HEK293 (cell line): ENCODE data around the gene SLC17A9.

Experiments
- CTCF ChIA-PET: fragments of 350-600 bp; formaldehyde crosslinking; extraction: SDS; loops from one replicate; lab custom pipeline; 2021; ENCODE audit warnings: antibody characterized with exemption; lab: Yijun Ruan, JAX
- POLR2A ChIA-PET: fragments of 300-600 bp; formaldehyde crosslinking; extraction: SDS; loops from one replicate; lab custom pipeline; 2020; ENCODE audit warnings: antibody characterized with exemption, inconsistent platforms; lab: Yijun Ruan, JAX
- H3K27ac ChIP-seq: fragments of 200-500 bp; sonication (Bioruptor generic); 2 replicates; pipeline ENCODE4 v1.5.1; 2014; ENCODE audit warnings: low read depth, low read length, control low read depth, inconsistent platforms; ENCODE audit errors: extremely low read depth
- H3K36me3 ChIP-seq, 2 experiments: fragments of 200-500 bp in 1 of 2; sonication (Bioruptor generic) in 1 of 2; 1 replicate in 1 of 2; 2 replicates in 1 of 2; pipeline ENCODE4 v1.5.1; 2014 to 2017; ENCODE audit warnings: inconsistent platforms in 2 of 2, low read length in 2 of 2; ENCODE audit not compliant: control insufficient read depth in 2 of 2, insufficient read depth in 1 of 2
- H3K4me1 ChIP-seq: fragments of 200-500 bp; sonication (Bioruptor generic); 2 replicates; pipeline ENCODE4 v1.5.1; 2014; ENCODE audit warnings: mild to moderate bottlenecking, low read length, inconsistent platforms; ENCODE audit not compliant: control insufficient read depth, insufficient read depth
- H3K4me3 ChIP-seq: 2 replicates; pipeline ENCODE4 v1.5.1; 2011; ENCODE audit warnings: low read depth, mild to moderate bottlenecking, control low read depth, low read length, moderate library complexity
- H3K9me3 ChIP-seq: fragments of 200-500 bp; sonication (Bioruptor generic); 2 replicates; pipeline ENCODE4 v1.5.1; 2014; ENCODE audit warnings: low read depth, low read length, inconsistent platforms; ENCODE audit not compliant: control insufficient read depth, insufficient read depth
- GLI4 ChIP-seq: fragments of 450-650 bp; formaldehyde crosslinking; IDR thresholded peaks from 2 replicates; pipeline ENCODE4 v1.5.1; 2016; ENCODE audit warnings: missing biosample characterization, missing genetic modification characterization
- REST ChIP-seq: fragments of 450-650 bp; formaldehyde crosslinking; IDR thresholded peaks from 2 replicates; pipeline ENCODE4 v1.5.1; 2016; ENCODE audit warnings: missing biosample characterization, missing genetic modification characterization
- YY1 ChIP-seq: fragments of 450-650 bp; formaldehyde crosslinking; IDR thresholded peaks from 2 replicates; pipeline ENCODE4 v1.5.1; 2018; ENCODE audit warnings: missing biosample characterization, missing genetic modification characterization
- ZBTB17 ChIP-seq: fragments of 450-650 bp; formaldehyde crosslinking; IDR thresholded peaks from 2 replicates; pipeline ENCODE4 v1.5.1; 2016; ENCODE audit warnings: missing biosample characterization, missing genetic modification characterization
- ZBTB8A ChIP-seq: fragments of 450-650 bp; formaldehyde crosslinking; IDR thresholded peaks from 2 replicates; pipeline ENCODE4 v1.5.1; 2016; ENCODE audit warnings: missing biosample characterization, missing genetic modification characterization
- ZFP3 ChIP-seq: fragments of 450-650 bp; formaldehyde crosslinking; IDR thresholded peaks from 2 replicates; pipeline ENCODE4 v1.5.1; 2016; ENCODE audit warnings: low read depth, missing biosample characterization, missing genetic modification characterization
- ZNF132 ChIP-seq: fragments of 450-650 bp; formaldehyde crosslinking; IDR thresholded peaks from 2 replicates; pipeline ENCODE4 v1.5.1; 2017; ENCODE audit warnings: missing biosample characterization, missing genetic modification characterization, borderline replicate concordance
- ZNF23 ChIP-seq: fragments of 450-650 bp; formaldehyde crosslinking; IDR thresholded peaks from 2 replicates; pipeline ENCODE4 v1.5.1; 2016; ENCODE audit warnings: missing biosample characterization, missing genetic modification characterization, borderline replicate concordance
- ZNF341 ChIP-seq: fragments of 450-650 bp; formaldehyde crosslinking; IDR thresholded peaks from 2 replicates; pipeline ENCODE4; 2016; ENCODE audit warnings: low read depth, missing biosample characterization, missing genetic modification characterization
- ZNF366 ChIP-seq: fragments of 450-650 bp; formaldehyde crosslinking; conservative IDR thresholded peaks from 2 replicates; pipeline ENCODE4 v1.5.1; 2016; ENCODE audit warnings: missing biosample characterization, missing genetic modification characterization
- ZNF433 ChIP-seq: fragments of 450-650 bp; formaldehyde crosslinking; IDR thresholded peaks from 2 replicates; pipeline ENCODE4 v1.5.1; 2016; ENCODE audit warnings: missing biosample characterization, missing genetic modification characterization, low read depth
- ZNF600 ChIP-seq: fragments of 450-650 bp; formaldehyde crosslinking; IDR thresholded peaks from 2 replicates; pipeline ENCODE4 v1.5.1; 2016; ENCODE audit warnings: missing biosample characterization, missing genetic modification characterization
- ZNF658 ChIP-seq: fragments of 450-650 bp; formaldehyde crosslinking; IDR thresholded peaks from 2 replicates; pipeline ENCODE4; 2016; ENCODE audit warnings: missing biosample characterization, missing genetic modification characterization
- ZNF664 ChIP-seq: fragments of 450-650 bp; formaldehyde crosslinking; IDR thresholded peaks from 2 replicates; pipeline ENCODE4 v1.5.1; 2016; ENCODE audit warnings: missing biosample characterization, missing genetic modification characterization
- ZNF747 ChIP-seq: fragments of 450-650 bp; formaldehyde crosslinking; IDR thresholded peaks from 2 replicates; pipeline ENCODE4 v1.5.1; 2016; ENCODE audit warnings: missing biosample characterization, missing genetic modification characterization
- TF ChIP-seq, protein P1 (sequence below): IDR thresholded peaks from 2 replicates; pipeline ENCODE4 v1.6.1; 2011; ENCODE audit warnings: mild to moderate bottlenecking, low read depth, low read length, borderline replicate concordance

The SLC17A9 gene

GRCh38 chr20:62927128-62927705 lies 25.3 kb upstream of the SLC17A9 start (continued):
- TF ChIP-seq REST (tag by site-specific recombination) (no peak), ZNF341 (tag by site-specific recombination) (no peak)

GRCh38 chr20:62928246-62928939 lies 24.1 kb upstream of the SLC17A9 start:
- ChIA-PET POLR2A (no interaction called here), CTCF (interaction anchor here (1.4 to 3.1 kb wide), 3 partner anchors 9 to 29 kb away, joined by 3 to 13 read pairs (median 12); partner anchors contain the start of gene GID8)
- Histone ChIP-seq H3K36me3 (peaks cover 4 to 15% of the 10 kb centered on the region in 2 experiments; a peak in 2 of 3 replicates), H3K4me1 (peaks cover 17% of the 10 kb centered on the region), H3K27ac (no peak overlapping the region)
- no peak for TF ChIP-seq ZFP3 (tag by site-specific recombination)
- TF ChIP-seq ZNF600 (tag by site-specific recombination): peak; percentile 79
- no peak for TF ChIP-seq ZNF433 (tag by site-specific recombination)
- TF ChIP-seq ZNF23 (tag by site-specific recombination): no peak
- peak; percentile 56; the same call in 1 of the 2 replicates for TF ChIP-seq ZBTB17 (tag by site-specific recombination)
- no peak for TF ChIP-seq GLI4 (tag by site-specific recombination)
- no peak for TF ChIP-seq ZNF664 (tag by site-specific recombination)
- TF ChIP-seq ZNF366: 0 out of 2 replicates have a peak, but pooled peaks have one; percentile 22
- TF ChIP-seq, all 188 proteins: peak for 3
- H3K4me3 ChIP-seq: no peak overlapping the region
- no peaks in the 10 kb centered on the region for H3K9me3 ChIP-seq

DNA sequence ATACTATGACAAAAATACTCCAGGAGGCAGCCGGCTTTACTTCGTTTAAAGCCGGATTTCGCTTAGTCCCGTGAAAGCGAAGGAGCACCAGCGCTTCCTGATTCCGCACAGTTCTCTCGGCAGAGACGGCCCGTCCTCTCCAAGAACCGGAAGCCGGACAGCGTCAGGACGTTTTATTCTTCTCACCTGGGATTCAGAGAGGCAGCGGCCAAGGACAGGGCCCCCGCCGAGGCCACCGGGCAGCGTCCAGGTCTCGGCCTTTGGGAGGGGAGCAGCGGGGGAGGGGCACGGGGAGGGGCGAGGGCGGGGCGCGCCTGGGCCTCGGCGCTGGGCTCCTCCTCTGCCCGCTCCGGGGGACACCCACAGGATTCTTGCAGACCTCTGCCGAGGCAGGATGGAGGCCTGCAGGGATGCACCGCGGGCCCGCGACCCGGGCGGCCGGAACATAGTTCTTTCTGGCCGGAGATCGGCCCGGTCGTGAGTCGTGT lies 23.4 kb upstream of the SLC17A9 start:
- no peak for TF ChIP-seq ZBTB8A (tag by site-specific recombination)
- POLR2A ChIA-PET: no interaction called here
- no peak overlapping the region for H3K4me3 ChIP-seq
- H3K9me3 ChIP-seq: no peaks in the 10 kb centered on the region
- peaks cover 12% of the 10 kb centered on the region for H3K4me1 ChIP-seq
- H3K27ac ChIP-seq: no peak overlapping the region
- CTCF ChIA-PET: no interaction called here
- H3K36me3 ChIP-seq: peaks cover 4 to 22% of the 10 kb centered on the region in 2 experiments; a peak in 2 of 3 replicates

- POLR2A ChIA-PET: no interaction called here
- peaks cover 4% of the 10 kb centered on the region; the same call in 1 of the 2 replicates for H3K4me1 ChIP-seq
These were observed 21.0 kb upstream of the SLC17A9 start for GRCh38 chr20:62931464-62931863.

More at GRCh38 chr20:62931464-62931863, 21.0 kb upstream of the SLC17A9 start:
- CTCF ChIA-PET: no interaction called here
- Histone ChIP-seq H3K36me3 (peaks cover 8 to 41% of the 10 kb centered on the region in 2 experiments; a peak in 2 of 3 replicates), H3K9me3 (no peaks in the 10 kb centered on the region)
- TF ChIP-seq YY1 (tag by site-specific recombination) (no peak), ZNF658 (tag by site-specific recombination) (no peak), ZNF132 (tag by site-specific recombination) (no peak), ZNF747 (tag by site-specific recombination) (no peak)
- TF ChIP-seq, protein P1, sequence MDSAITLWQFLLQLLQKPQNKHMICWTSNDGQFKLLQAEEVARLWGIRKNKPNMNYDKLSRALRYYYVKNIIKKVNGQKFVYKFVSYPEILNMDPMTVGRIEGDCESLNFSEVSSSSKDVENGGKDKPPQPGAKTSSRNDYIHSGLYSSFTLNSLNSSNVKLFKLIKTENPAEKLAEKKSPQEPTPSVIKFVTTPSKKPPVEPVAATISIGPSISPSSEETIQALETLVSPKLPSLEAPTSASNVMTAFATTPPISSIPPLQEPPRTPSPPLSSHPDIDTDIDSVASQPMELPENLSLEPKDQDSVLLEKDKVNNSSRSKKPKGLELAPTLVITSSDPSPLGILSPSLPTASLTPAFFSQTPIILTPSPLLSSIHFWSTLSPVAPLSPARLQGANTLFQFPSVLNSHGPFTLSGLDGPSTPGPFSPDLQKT: no peak
- TF ChIP-seq, all 188 proteins: peak for 0
- no peak overlapping the region for H3K27ac ChIP-seq
- H3K4me3 ChIP-seq: no peak overlapping the region
